GM04504 (cell line): ENCODE measurements around the gene NFAM1.

Experiments
- DNase-seq: peaks from one replicate; pipeline ENCODE4 v3.0.0-alpha.2; 2012; ENCODE audit warnings: low read depth

NFAM1 gene

GRCh38 chr22:42334875-42335512 is 97.2 kb downstream of the NFAM1 start:
- no peak for DNase-seq

- no peak for DNase-seq
Measured at GRCh38 chr22:42333544-42333943, 98.7 kb downstream of the NFAM1 start.

GRCh38 chr22:42332089-42332488 is 100.1 kb downstream of the NFAM1 start:
- no peak for DNase-seq

- no peak for DNase-seq
Measured at GRCh38 chr22:42331014-42331413, 101.2 kb downstream of the NFAM1 start.
